Lower leg skin (tissue), 4 donors: Measurements from ENCODE around the gene MAP3K15. TPM values are rescaled to one million over a fixed set of nuclear protein-coding genes. Genes with fewer than 3 reads are reported as not detected.

Experiments
- DNase-seq, 2 donors: peaks; one replicate each; pipeline ENCODE4 v3.0.0-alpha.2; 2019; ENCODE audit warnings: low spot score in 2 of 2
- H3K4me3 ChIP-seq: fragments of 200-600 bp; sonication (generic); 2 replicates; pipeline ENCODE4 v1.5.1; 2017; ENCODE audit warnings: mild to moderate bottlenecking, low read depth; ENCODE audit not compliant: poor library complexity, severe bottlenecking
- CTCF ChIP-seq, 3 donors: fragments of 450-650 bp; IDR thresholded peaks; one replicate each; pipeline ENCODE4 v1.5.1; 2016; ENCODE audit warnings: antibody characterized with exemption in 3 of 3, mild to moderate bottlenecking in 3 of 3, moderate library complexity in 2 of 3
- POLR2A ChIP-seq, 2 donors: fragments of 450-650 bp; IDR thresholded peaks; one replicate each; pipeline ENCODE4 v1.6.1; 2016 to 2017; ENCODE audit warnings: antibody characterized with exemption in 2 of 2, mild to moderate bottlenecking in 1 of 2, moderate library complexity in 1 of 2
- WGBS, 2 donors: methylation state at CpG; one replicate each; pipeline ENCODE4 v1.1.5; 2018; 5-methylcytosine and 5-hydroxymethylcytosine counted together
- intact Hi-C: fragments of 100-400 bp; cut with DNase I; formaldehyde crosslinking; loops from one replicate; pipeline ENCODE4 v1.15.0; 2023; ENCODE audit warnings: low total_unique reads
- total RNA-seq, 4 donors: library from RNA; depleted of rRNA; stranded (reverse); fragments of >200 nt; gene quantifications; one replicate each; pipeline ENCODE4 v1.1.0, GENCODE V29; 2016

The MAP3K15 gene
- total RNA-seq, 4 donors from 2014 or later = 0.11 to 0.15 TPM; not detected in 2

- intact Hi-C loops = no loop called here
- WGBS, 2 donors = 72 to 84% methylated on average over 2 of the region's 2 CpGs
- TF ChIP-seq CTCF (IDR thresholded peaks at IDR 0.05) (no peak), POLR2A (IDR thresholded peaks at IDR 0.05) (no peak)
- H3K4me3 ChIP-seq = no peak overlapping the region
- no peak for DNase-seq
These were observed 42.5 kb upstream of the MAP3K15 start for GRCh38 chrX:19557822-19558221.

- H3K4me3 ChIP-seq = no peak overlapping the region
- 86 to 94% methylated on average over 4 of the region's 4 CpGs for WGBS, 2 donors
- DNase-seq = no peak
- intact Hi-C loops = no loop called here
- TF ChIP-seq CTCF (IDR thresholded peaks at IDR 0.05) = no peak
- TF ChIP-seq POLR2A (IDR thresholded peaks at IDR 0.05) = no peak
These were observed 40.9 kb upstream of the MAP3K15 start for GRCh38 chrX:19556202-19556601.

- TF ChIP-seq POLR2A (IDR thresholded peaks at IDR 0.05) = no peak
- TF ChIP-seq CTCF (IDR thresholded peaks at IDR 0.05) = no peak
- DNase-seq = no peak
- WGBS, 2 donors = 51 to 61% methylated on average over 5 of the region's 5 CpGs
These were observed 40.4 kb upstream of the MAP3K15 start for GRCh38 chrX:19555683-19556082.

GRCh38 chrX:19555236-19555635 is 39.9 kb upstream of the MAP3K15 start:
- TF ChIP-seq POLR2A (IDR thresholded peaks at IDR 0.05) (no peak), CTCF (IDR thresholded peaks at IDR 0.05) (no peak)
- intact Hi-C loops = no loop called here
- no peak overlapping the region for H3K4me3 ChIP-seq
- 79 to 87% methylated on average over 5 of the region's 5 CpGs for WGBS, 2 donors
- no peak for DNase-seq

More at GRCh38 chrX:19555683-19556082, 40.4 kb upstream of the MAP3K15 start:
- no peak overlapping the region for H3K4me3 ChIP-seq
- intact Hi-C loops = no loop called here

GRCh38 chrX:19554786-19555185 is 39.5 kb upstream of the MAP3K15 start:
- WGBS, 2 donors = 53 to 71% methylated on average over 3 of the region's 3 CpGs
- intact Hi-C loops = no loop called here
- H3K4me3 ChIP-seq = no peak overlapping the region
- TF ChIP-seq POLR2A (IDR thresholded peaks at IDR 0.05) = no peak
- TF ChIP-seq CTCF (IDR thresholded peaks at IDR 0.05) = no peak
- no peak for DNase-seq

- TF ChIP-seq POLR2A (IDR thresholded peaks at IDR 0.05) = no peak
- no peak for TF ChIP-seq CTCF (IDR thresholded peaks at IDR 0.05)
- H3K4me3 ChIP-seq = no peak overlapping the region
- 82 to 94% methylated on average over 6 of the region's 6 CpGs for WGBS, 2 donors
- no peak for DNase-seq
- intact Hi-C loops = no loop called here
These were observed 37.5 kb upstream of the MAP3K15 start for GRCh38 chrX:19552793-19553192.
